HG03039 (cell line): ENCODE measurements around the gene CABS1.

Source experiments
- ATAC-seq: cut with Tn5 transposase; IDR thresholded peaks from one replicate; pipeline ENCODE4 v1.9.1; 2021; ENCODE audit warnings: mild to moderate bottlenecking, moderate library complexity; ENCODE audit not compliant: unreplicated experiment

Gene CABS1

GRCh38 chr4:70334681-70335080, at the start of gene CABS1:
Gene CABS1, plus strand, starts transcription at chr4:70334981. Its CDS starts 59 bp downstream, at chr4:70335040.
- ATAC-seq: no peak

GRCh38 chr4:70288651-70289050, 46.1 kb upstream of the CABS1 start:
- no peak for ATAC-seq

- ATAC-seq: no peak
These were observed 43.4 kb upstream of the CABS1 start for GRCh38 chr4:70291341-70291740.

- no peak for ATAC-seq
These were observed 37.2 kb upstream of the CABS1 start for GRCh38 chr4:70297576-70297975.

DNA sequence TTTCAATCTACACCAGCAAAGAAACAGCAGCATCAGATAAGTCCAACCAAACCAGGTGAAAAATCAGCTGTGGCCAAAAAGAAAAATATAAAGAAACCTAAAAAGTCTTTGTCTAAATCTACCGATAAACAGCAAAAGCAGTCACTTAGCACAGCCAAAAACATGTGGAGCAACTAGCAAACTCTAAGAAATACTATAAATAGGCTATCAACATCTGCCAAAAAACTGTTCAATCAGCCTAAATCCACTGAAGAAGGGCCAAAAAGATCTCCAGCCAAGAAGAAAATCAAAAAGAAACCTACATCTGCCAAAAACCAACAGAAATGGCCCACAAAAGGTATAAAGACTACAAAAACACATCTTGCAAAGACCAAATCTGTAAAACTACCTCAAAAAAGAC, 36.7 kb upstream of the CABS1 start:
- no peak for ATAC-seq

- no peak for ATAC-seq
These were observed 35.1 kb upstream of the CABS1 start for GRCh38 chr4:70299643-70300042.

- no peak for ATAC-seq
These were observed 34.6 kb upstream of the CABS1 start for GRCh38 chr4:70300215-70300614.

GRCh38 chr4:70303090-70303489, 31.7 kb upstream of the CABS1 start:
- no peak for ATAC-seq

- ATAC-seq: no peak
These were observed 29.2 kb upstream of the CABS1 start for GRCh38 chr4:70305601-70306000.

GRCh38 chr4:70306076-70306475, 28.7 kb upstream of the CABS1 start:
- ATAC-seq: no peak

- ATAC-seq: no peak
These were observed 21.0 kb upstream of the CABS1 start for GRCh38 chr4:70313736-70314135.

DNA sequence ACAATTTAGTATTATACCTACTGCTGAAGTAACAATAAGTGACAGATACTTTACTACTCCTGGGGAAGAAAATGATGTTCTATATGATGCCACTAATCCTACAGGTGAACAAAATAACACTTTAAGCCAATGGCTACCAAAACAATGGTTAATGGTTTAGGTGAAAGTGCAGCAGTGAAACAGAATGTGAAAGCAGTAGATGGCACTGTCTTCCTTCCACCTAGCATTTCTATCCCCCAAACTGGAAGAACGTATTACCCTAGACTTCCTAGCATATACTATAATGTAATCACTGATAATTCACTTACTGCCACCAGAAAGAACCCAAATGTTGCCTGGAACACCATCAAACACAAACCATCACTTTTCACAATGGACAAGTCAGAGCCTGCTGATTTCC, 18.9 kb upstream of the CABS1 start:
- ATAC-seq: peak; percentile 59

GRCh38 chr4:70326052-70326451, 8.7 kb upstream of the CABS1 start:
- no peak for ATAC-seq

- ATAC-seq: no peak
These were observed 1.3 kb downstream of the CABS1 start for GRCh38 chr4:70336043-70336442.

DNA sequence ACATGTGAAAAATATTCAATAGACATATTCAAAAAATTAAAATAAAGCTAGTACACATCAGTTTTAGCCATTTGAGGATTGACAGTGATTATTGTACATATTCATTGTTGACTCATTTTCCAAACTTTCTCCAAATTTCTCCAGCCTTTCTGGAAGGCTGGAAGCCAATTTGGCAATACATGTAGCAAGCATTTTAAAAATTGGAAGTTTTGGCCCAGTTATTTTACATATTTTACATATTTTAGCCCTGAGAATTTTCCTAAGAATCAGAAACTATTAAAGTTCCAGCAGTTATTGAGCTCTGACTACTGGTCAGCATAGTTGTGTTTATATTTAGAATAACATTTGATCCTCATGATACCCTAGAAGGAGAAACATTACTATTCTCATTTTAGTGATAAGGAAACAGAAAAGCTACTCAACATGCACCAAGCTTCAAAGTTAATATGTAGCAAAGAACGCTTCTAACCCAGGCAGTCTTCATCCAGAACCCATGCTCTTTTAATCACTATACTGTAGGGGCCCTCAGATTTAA, 3.2 kb downstream of the CABS1 start:
- ATAC-seq: no peak

GRCh38 chr4:70356185-70356584, 21.4 kb downstream of the CABS1 start:
- no peak for ATAC-seq

- no peak for ATAC-seq
These were observed 24.4 kb downstream of the CABS1 start for GRCh38 chr4:70359115-70359661.

- no peak for ATAC-seq
These were observed 25.7 kb downstream of the CABS1 start, which contains the start of gene SMR3A for GRCh38 chr4:70360460-70360859. Gene SMR3A, plus strand, starts transcription at chr4:70360760. Its CDS starts 1,356 bp downstream, at chr4:70362116.

DNA sequence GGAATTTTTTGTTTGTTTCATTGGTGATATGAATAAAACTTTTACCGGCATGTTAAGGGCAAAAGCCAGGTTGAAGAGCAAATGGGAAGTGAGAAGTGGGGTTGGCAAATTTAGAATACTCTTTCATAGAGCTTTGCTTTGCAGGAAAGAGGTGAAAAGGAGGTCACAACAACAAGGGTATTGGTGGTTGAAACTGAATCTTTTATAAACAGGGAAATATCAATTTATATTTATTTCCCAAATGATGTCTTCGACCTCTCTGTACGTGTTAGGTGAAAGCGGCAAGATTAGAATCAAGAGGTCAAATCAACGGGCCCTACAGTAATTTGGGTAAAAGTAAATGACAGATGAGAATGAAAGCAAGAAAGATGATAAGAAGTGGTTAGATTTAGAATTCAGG, 29.2 kb downstream of the CABS1 start:
- ATAC-seq: no peak

DNA sequence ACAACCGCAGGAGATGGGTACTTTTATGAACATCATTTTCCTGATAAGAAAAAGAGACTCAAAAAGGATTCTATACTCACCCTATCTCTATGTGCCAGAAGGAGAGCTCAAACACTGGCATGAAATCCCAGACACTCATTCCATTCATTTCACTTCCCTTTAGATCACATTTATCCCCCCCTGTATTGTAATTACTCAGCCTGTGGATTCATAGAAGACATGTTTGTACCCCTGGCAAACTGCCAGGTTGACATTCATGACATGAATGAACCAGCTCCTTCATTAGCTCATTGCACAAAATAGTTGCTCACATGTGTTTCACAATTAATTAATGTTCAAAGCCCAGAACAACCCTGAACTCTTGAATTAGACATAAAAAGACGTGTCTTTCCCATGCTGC, 30.7 kb downstream of the CABS1 start:
- no peak for ATAC-seq

DNA sequence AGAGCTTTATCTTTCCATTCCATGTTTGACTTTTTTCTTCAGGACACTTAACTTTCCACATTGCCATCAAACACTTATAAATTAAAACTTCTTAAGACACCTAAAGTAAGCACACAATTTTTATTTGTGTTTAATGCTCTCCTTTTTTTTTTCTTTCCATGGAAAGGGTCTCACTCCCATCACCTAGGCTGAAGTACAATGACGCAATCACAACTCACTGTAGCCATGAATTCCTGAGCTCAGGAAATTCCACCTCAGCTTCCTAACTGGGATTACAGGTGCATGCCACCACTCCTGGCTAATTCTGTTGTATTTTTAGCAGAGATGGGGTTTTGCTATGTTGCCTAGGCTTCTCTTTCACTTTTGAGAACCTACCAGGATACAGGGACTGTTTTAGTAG, 33.0 kb downstream of the CABS1 start:
- no peak for ATAC-seq

GRCh38 chr4:70371987-70372386, 37.2 kb downstream of the CABS1 start:
- no peak for ATAC-seq

DNA sequence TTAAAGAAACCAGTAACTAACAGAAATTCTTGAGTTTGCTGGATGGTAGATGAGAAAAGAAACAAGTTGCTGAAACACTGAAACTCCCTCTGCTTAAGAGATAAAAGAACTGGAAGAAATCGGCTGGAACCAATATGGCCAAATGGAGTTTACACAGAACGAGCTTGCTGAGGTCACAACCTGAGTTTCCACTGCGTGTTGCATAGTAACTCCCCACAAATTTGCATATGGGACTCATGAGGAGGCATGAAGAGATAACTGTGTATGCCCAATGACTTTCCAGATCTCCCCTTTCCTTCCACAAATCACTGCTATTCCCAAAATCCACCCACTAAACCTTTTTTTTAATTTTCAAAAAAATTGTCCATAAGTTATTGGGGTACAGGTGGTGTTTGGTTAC, 38.0 kb downstream of the CABS1 start:
- no peak for ATAC-seq
